ENCODE measurements around the gene LAMB3.

Gene LAMB3

DNA sequence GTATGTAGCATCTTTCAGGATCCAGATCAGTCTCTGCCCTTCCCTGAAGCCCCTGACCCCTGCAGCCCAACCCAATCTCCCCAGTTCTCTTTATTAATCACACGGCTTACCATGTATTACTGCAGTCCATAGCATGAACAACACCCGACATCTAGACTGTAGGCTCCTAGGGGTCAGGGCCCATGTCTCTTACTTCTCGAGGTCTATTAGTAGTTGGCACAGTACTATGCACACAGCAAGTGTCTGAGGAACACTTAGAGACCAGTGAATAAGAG lies 41.7 kb downstream of the LAMB3 start:
- TF ChIP-seq, protein P1, sequence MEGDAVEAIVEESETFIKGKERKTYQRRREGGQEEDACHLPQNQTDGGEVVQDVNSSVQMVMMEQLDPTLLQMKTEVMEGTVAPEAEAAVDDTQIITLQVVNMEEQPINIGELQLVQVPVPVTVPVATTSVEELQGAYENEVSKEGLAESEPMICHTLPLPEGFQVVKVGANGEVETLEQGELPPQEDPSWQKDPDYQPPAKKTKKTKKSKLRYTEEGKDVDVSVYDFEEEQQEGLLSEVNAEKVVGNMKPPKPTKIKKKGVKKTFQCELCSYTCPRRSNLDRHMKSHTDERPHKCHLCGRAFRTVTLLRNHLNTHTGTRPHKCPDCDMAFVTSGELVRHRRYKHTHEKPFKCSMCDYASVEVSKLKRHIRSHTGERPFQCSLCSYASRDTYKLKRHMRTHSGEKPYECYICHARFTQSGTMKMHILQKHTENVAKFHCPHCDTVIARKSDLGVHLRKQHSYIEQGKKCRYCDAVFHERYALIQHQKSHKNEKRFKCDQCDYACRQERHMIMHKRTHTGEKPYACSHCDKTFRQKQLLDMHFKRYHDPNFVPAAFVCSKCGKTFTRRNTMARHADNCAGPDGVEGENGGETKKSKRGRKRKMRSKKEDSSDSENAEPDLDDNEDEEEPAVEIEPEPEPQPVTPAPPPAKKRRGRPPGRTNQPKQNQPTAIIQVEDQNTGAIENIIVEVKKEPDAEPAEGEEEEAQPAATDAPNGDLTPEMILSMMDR (IDR thresholded peaks at IDR 0.05; ENCODE audit: low read depth, low read length), result no peak
- Histone ChIP-seq H3K4me3 (ENCODE audit: low read depth, low read length) (no peak overlapping the region), H3K36me3 (no peaks in the 10 kb centered on the region), H3K4me1 (no peaks in the 10 kb centered on the region), H3K27me3 (no peaks in the 10 kb centered on the region; the same call in 1 of the 2 replicates), H3K9me3 (no peaks in the 10 kb centered on the region)
- DNase-seq, result no peak

GRCh38 chr1:209609791-209610630 lies 42.2 kb downstream of the LAMB3 start:
- DNase-seq, result no peak
- TF ChIP-seq, protein P1 (IDR thresholded peaks at IDR 0.05; ENCODE audit: low read depth, low read length), result no peak
- H3K4me3 ChIP-seq (ENCODE audit: low read depth, low read length), result no peak overlapping the region
- H3K9me3 ChIP-seq, result no peaks in the 10 kb centered on the region
- no peaks in the 10 kb centered on the region for H3K4me1 ChIP-seq
- no peaks in the 10 kb centered on the region; the same call in 1 of the 2 replicates for H3K27me3 ChIP-seq
- H3K36me3 ChIP-seq, result no peaks in the 10 kb centered on the region

DNA sequence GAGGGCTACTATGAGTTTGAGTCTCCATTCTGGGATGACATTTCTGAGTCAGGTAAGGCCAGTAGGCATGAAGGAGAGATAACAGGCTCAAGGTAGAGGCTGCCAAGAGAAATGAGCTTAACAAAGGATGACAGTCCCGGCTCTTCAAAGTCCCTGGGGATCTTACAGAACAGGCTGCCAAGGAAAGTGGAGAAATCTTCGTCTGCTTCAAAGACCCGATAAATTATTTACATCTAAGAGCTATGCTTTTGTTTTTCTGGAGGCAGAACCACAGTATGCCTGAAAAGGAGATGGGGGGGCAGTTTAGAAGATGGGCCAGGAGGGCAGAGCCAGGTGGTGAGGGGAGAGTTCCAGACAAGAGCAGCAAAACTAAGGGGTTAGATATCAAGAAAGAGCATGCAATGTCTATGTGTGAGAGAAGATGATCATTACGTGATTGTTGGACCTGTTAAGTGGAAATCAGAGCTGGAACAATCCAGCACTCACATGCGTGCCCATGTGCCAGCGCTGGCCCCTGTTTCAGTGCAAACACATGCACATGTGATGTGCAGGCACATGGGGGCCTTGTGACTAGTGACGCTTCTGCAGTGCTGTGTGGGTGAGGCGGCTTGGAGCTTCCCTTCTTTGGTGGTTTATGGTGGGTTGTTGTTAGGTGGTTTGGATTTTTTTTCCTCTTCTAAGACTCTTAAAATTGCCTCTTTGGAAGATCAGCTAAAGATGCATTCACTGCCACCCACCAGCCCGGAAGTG lies 43.0 kb downstream of the LAMB3 start:
- Histone ChIP-seq H3K27me3 (no peaks in the 10 kb centered on the region), H3K36me3 (no peaks in the 10 kb centered on the region), H3K4me1 (no peaks in the 10 kb centered on the region), H3K9me3 (no peaks in the 10 kb centered on the region), H3K4me3 (ENCODE audit: low read depth, low read length) (no peak overlapping the region)
- no peak for DNase-seq
- TF ChIP-seq, protein P1 (IDR thresholded peaks at IDR 0.05; ENCODE audit: low read depth, low read length), result no peak

DNA sequence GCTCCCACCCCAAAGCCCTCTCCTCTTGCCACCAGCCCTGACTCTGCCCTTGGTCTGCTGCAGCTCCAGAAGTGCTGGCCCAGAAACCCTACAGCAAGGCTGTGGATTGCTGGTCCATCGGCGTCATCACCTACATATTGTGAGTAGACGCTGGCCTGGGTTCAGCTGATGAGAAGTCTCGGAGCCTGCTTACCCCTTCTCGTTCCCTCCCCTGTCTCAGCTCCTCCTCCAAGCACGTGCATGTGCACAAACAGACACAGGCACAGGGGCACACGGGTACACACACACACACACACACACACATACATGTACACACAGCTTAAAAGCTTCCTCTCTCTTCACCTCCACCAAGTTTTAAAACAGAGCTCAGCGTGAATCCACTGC lies 44.4 kb downstream of the LAMB3 start:
- no peak for DNase-seq

DNA sequence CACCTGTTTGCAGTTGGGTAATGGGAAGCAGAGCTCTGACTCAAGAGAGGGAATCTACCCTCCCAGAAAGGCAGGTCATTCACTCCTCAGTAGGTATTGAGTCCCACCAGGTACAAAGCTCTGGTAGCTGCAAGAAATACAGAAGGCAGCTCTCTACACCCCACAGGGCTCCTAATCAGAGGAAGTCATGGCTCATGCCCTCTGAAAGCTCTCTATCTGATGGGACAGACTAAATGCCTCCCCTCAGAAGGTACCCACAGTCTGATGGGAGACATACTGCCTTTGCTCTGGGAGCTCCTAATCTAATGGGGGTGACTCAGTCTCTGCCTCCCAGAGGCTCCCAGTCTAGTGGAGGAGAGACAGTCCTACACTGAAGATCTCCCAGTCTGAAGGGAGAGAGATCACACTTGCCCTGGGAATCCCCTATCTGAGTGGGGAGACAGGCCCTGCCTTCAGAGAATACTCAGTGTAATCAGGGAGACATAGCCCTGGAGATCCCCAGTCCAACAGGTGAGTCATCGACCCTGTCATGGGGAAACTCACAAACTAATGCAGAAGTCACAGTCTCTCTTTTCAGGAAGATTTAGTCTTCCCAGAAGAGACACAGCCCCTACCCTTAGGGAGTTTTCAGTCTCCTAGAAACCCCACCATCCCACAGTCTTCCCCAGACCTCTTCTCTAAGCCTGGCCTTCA lies 45.0 kb downstream of the LAMB3 start:
- TF ChIP-seq, protein P1 (IDR thresholded peaks at IDR 0.05; ENCODE audit: low read depth, low read length), result no peak
- Histone ChIP-seq H3K4me3 (ENCODE audit: low read depth, low read length) (no peak overlapping the region), H3K4me1 (no peaks in the 10 kb centered on the region), H3K27me3 (no peaks in the 10 kb centered on the region), H3K36me3 (no peaks in the 10 kb centered on the region), H3K9me3 (no peaks in the 10 kb centered on the region)
- no peak for DNase-seq

More for the DNA sequence above, 44.4 kb downstream of the LAMB3 start:
- Histone ChIP-seq H3K4me1 (no peaks in the 10 kb centered on the region), H3K27me3 (no peaks in the 10 kb centered on the region), H3K4me3 (ENCODE audit: low read depth, low read length) (no peak overlapping the region), H3K36me3 (no peaks in the 10 kb centered on the region), H3K9me3 (no peaks in the 10 kb centered on the region)
- TF ChIP-seq, protein P1 (IDR thresholded peaks at IDR 0.05; ENCODE audit: low read depth, low read length), result no peak
